Lung microvascular endothelial cell (primary cell): ENCODE data around the gene GPSM3. TPM values are rescaled to one million over a fixed set of nuclear protein-coding genes. Genes with fewer than 3 reads are reported as not detected.
A peak's percentile ranks its signal among the peaks of the same experiment; 100 is the strongest.

Experiments
- DNase-seq, 2 donors: peaks; one replicate each; pipeline versions ENCODE4 v3.0.0 to v3.0.0-alpha.2; 2010; ENCODE audit warnings: low read depth in 2 of 2
- total RNA-seq: library from RNA; depleted of rRNA; stranded (reverse); fragments of >200 nt; gene quantifications from 2 replicates; pipeline ENCODE4 v1.2.1, GENCODE V29; 2014

Gene GPSM3
- total RNA-seq, 1 donor from 2014 or later: 6.2 TPM

DNA sequence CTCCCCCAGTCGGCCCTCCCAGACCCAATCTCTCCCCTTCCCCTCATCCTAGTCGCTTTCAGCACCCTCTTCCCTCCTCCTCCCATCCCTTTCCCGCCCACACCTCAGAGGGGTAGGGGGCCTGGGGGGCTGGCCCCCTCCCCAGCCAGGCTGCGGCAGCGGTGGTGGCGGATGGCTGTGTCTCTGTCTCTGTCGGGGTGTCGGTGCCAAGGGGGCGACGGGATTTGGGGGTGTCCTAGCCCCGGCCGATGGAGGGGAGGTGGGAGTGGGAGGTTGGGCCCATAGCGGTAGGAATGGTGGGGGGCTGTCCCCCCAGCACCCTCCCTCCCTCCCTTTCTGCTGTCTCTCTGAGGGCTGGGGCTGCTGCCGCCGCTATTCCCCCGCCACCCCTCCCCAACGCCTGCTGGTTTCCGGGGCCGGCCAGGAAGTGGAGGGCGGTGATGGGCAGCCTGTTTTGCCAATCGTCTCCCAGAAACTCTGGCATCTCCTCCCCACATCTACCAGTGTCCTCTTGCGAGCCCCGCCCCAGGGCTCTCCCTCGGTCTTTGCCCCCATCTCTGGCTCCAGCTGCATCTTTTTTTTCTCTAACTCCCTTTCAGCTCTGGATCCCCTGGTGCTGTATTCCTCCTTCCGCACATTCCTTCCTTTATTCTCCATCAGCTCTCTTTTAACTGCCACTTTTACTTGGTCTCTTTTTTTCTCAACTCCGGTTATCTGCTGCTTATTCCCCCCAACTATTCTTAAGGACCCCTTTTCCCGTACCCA, 16.6 kb downstream of the GPSM3 start, which contains the start of gene AGPAT1:
Gene AGPAT1 (minus strand): TSS at position 374 of the 765 bp plus-strand sequence. CDS start 4,588 bp downstream, outside the sequence.
- DNase-seq: peak; percentile 97 to 98

DNA sequence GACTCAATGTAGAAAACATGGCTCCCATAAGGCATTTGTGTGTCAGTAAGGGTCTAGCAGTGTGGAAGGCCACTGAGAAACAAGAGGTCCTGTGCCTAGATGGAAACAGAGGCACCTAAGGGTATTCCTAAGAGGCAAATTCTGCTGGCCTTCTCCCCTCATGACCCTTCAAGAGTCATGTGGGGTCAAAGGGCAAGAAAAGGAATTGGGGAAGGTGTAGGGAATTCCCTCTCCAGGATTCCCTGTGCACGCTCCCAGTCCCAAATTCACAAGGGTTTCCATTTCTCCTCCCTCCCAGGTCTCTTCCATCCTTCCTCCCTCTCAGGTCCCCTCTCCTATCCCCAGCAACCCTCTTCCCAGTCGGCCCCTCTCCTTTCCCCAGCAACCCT, 17.1 kb downstream of the GPSM3 start:
- no peak for DNase-seq

DNA sequence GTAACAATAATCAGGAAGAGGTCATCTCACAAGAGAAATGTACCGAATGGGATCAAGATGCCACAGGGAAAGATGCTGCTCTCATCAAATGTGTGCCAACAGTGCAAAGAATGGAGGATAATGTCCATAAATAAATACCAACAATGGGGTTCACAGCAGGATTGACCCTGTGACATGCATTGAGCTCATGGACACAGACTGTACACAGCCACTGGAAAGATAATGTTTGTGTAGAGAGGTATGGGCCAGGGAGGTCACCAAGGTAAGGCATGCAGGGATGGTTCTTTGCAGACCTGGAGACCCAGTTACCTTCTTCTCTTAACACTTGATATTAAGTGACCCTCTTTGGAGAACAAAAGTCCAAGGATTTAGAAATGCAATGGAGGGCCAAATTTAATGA, 18.0 kb downstream of the GPSM3 start:
- no peak for DNase-seq

DNA sequence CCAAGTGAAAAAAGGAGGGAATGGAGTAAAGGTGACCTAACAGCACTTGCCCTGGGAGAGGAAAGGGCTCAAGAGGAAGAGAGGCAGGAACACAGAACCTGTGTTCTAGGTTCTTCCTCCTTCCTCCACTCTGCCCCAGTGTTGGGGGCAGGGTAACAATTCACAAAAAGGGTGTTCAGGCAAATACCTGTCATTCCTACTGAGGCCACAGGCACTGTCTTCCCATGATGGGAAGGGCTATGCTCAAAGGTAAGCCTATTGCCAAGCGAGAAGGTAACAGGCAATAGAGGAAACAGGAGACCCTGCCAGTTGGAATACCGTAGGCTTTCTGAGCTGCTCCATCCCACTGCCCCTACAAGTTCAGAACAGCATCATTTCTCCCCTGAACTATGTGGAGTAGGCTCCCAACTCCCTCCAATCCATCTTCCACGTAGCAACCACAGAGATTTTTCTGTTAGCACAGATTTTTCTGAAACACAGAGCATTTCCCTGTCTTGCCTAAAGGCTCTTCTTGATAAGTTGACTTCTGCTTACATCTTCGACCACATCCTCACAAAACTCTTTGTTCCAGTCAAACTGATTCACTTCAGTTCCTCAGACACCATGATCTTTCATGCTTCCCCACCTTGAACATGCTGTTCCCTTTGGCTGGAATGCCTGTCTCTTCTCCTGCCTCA, 19.3 kb downstream of the GPSM3 start:
- DNase-seq: no peak

DNA sequence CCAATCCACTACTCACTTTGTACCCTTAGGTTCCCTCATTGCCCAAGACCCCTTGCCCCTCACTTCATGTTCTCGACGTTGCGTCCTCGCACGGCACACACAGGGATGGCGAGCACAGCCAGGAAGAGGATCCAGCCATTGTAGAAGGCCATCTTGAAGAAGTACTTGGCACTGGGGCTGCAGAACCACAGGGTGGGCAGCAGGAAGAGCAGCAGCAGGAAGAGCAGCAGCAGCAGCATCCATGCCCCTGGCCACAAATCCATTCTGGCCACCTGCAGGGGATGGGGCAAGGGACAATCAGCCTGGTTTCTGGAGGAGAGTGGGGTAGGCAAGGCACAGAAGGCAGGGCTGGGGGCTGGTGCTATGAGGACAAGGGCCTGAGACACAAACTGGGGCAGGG, 21.2 kb downstream of the GPSM3 start:
- no peak for DNase-seq

DNA sequence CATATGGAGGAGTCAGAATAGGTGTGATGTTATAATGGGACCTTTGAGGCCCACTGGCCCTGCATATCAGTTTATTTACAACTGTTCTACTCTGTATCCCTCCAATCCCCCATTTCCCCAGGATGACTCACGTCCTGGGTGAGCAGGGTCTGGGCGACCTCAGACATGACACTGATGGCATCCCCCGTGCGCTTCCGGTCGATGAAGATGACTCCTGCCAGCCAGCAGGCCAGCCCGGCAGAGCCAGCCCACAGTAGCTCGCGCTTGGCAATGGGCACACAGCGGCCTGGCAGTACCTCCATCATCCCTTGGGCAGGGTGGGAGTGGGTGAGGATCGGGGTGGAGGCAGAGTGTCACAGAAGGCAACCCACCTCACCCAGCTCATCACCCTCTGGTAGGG, 22.1 kb downstream of the GPSM3 start:
- DNase-seq: no peak

DNA sequence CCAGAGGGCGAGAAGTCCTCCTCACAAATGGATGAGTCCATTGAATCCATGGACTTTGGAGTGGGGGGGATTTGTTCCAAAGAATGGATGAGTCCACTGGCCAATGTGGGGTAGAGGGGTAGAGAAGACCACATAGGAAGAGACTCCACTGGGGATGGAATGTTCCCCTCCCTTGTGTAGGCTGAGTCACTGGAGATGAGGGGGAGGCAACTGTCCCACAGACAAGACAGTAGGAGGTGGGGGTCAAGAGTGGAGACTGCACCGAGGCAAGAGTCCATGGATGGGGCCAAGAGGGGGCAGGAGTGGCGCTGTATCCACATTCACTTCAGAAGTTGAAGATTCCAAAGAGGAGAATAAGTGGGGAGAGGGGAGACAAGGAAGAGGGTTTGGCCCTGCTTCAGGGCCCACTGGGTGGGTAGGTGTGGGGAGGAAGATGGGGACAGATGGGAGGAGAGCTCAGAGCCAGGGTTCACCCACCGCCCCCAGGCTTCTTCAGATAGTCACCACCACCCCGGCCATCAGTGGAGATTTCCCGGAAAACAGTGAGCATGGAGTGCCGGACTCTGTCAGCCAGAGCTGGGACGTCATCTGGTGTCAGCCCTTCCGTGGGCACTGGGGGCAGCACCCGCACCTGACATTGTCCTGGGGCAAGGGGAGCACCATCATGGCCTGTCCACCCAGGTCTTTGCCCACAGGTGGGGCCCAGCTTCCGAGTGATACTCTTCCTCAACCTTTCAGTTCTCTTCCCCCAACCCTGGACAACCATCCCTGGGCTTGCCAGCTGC, 23.4 kb downstream of the GPSM3 start:
- no peak for DNase-seq

DNA sequence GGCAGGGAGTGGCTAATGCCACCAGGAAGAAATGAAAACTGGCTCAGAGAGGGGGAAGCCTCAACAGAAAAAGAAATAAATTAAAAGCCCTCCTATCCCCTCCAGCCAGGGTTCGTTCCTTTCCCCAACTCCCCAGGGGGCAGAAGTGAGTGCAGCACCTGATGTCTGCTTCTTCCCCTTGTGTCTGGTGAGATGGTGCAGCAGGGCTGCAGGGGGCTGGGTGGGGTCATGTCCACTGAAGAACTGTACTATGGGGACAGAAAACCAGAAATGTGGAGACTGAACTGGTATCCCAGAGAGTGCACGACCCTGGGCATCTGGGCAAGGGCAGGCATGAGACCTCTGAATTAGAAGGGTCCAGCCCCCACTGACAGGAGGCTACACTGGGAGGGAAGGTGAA, 24.1 kb downstream of the GPSM3 start:
- no peak for DNase-seq

DNA sequence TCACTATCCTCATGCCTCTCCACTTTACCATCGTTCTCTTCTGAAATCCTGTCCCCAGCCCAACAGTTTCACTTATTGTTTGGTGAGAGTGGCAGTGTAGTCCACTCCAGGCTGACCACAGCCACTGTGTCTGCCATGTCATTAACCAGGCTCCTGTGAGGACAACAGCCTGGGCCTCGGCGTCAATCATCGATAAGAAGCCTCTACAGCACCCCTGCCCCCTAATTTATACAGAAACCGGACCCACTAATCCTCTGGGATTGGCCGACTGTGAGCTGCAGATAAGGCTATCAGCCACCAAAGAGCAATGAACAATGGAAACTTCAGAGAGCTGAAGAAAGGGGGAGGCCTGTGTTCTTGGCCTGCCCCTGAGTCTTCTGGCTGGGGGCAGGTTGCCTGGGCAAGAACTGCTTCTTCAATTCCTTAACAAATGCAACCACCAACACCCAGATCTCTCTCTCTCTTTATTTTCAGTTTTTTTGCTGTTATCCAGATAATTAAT, 24.6 kb downstream of the GPSM3 start:
- DNase-seq: no peak

DNA sequence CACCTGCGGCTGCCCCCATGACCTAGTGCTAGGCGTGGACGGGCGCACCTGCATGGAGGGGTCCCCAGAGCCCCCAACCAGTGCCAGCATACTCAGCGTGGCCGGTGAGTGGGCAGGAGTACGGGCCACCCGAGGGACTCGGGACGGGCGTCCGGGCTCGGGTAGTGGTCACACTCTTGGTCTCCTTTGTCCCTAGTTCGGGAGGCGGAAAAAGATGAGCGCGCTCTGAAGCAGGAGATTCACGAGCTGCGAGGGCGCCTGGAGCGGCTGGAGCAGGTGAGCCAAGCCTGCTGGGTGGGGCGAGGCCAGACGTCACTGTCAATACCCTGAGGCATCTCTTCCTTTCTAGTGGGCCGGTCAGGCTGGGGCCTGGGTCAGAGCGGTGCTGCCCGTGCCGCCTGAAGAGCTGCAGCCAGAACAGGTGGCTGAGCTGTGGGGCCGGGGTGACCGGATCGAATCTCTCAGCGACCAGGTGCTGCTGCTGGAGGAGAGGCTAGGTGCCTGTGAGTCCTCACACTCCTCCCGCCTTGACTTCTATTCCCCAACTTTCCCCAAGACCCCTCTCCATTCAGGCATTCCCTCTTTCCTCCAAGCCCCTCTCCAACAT, 25.2 kb downstream of the GPSM3 start:
- DNase-seq: no peak

DNA sequence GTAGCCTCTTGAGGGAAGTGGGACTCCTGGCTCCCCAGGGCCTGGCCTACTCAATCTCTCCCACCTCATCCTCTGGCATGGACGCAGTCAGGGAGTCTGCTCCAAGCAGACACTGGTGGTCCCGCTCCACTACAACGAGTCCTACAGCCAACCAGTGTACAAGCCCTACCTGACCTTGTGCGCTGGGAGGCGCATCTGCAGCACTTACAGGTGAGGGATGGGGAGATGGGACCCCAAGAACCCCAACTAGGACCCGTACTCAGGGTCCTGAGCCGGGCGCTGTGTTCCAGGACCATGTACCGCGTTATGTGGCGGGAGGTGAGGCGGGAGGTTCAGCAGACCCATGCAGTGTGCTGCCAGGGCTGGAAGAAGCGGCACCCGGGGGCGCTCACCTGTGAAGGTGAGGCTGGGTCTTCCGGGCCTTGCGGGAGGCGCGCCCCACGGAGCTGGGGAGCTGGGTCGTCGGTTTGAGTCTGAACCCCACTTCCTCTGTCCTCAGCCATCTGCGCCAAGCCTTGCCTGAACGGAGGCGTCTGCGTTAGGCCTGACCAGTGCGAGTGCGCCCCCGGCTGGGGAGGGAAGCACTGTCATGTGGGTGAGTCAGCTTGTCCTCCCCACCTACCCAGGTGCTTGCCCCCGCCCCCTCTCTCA, 25.9 kb downstream of the GPSM3 start:
- no peak for DNase-seq

DNA sequence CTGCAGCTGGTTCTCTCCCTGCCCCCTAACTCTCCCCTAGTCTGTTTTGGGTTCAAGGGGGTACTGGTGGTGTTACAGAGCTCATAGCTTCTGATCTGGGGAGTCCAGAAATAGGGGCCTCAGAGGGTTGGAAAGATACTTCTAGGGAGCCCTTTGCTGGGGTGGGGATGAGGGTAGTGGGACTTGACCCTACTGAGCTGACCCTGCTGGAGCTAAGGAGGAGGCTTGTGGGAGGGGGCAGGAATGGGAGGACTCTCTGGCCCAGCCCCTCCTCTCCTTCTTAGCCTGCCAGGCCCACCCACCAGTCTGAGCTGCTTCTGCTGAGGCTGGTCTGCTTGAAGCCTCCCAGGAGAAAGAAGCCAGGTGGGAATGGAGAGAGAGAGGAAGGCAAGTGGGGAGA, 28.1 kb downstream of the GPSM3 start, which contains the start of gene EGFL8:
Gene EGFL8 (plus strand): TSS at position 301 of the 400 bp plus-strand sequence. CDS start 1,571 bp downstream, outside the sequence.
- no peak for DNase-seq

DNA sequence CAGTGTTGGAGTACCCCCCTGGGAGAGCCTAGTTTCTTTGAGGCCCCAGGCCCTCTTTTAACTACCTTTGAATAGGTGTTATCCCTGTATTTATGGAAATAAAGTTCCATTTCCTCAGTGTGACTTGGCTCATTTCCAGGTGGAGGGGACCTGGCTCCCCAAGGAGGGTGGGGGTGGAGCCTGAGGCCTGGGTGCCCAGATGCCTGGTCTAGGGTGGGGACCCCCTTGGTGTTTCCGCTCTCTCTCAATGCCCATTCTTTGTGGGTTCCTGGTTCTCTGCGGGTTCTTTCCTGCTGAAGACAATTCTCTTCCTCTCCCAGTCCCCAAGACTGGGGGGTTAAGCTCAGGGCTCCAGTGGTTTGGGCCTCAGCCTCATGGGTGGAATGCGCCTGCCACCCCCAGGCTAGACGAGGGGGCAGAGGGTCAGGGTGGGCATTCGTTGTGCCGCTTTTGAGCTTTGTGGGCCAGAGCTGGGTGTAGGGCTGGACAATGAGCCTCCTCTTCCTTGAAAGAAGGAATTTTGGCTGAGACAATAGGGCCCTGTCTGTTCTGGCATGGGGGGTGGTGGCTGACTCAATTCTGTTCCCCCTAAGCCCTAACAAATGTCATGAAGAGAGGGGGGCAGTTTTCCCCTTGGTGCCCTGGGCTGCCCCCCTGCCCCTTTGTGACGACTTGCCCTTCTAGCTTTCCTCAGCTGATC, 28.7 kb downstream of the GPSM3 start:
- no peak for DNase-seq

DNA sequence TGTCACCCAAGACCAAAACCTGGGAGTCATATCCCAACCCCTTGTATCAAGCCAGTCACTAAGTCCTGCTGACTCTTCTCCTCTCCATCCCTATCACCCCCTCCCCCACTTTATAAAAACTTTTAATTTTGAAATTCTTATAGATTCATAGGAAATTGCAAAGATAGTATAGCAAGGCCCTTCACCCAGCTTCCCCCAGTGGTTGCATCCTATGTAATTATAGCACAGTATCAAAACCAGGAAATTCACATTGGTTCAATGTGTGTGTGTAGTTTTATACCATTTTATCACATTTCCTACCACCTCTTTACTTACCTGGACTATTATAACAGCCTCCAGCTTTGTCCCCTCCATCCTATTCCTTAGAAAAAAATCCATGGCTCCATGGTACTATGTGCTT, 34.4 kb downstream of the GPSM3 start:
- DNase-seq: no peak

DNA sequence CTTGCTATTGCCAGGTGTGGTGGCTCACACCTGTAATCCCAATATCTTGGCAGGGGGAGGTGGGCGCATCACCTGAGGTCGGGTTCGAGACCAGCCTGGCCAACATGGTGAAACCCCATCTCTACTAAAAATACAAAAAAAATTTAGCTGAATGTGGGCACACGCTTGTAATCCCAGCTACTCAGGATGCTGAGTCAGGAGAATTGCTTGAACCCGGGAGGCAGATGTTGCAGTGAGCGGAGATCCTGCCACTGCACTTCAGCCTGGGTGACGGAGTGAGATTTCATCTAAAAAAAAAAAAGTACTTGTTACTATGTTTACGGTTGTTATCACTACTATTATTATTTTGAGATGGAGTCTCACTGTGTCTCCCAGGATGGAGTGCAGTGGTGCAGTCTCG, 35.6 kb downstream of the GPSM3 start:
- DNase-seq: no peak

DNA sequence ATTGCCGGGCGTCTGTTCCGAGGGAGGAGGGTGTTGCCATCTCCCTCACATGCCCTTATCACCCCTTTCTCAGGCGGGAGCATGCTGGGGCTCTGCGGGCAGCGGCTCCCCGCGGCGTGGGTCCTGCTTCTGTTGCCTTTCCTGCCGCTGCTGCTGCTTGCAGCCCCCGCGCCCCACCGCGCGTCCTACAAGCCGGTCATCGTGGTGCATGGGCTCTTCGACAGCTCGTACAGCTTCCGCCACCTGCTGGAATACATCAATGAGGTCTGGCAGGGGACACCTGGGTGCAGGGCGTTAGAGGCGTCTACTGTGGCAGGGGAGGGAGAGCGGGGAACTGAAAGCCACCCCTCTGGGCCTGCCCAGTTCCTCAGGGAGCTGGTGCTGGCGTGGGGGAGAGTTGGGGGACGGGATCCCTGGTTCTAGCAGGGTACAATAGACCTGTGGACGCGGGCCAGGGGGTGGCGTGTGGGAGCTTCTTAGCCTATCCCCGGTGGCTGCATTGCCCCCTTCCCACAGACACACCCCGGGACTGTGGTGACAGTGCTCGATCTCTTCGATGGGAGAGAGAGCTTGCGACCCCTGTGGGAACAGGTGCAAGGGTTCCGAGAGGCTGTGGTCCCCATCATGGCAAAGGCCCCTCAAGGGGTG, 37.8 kb downstream of the GPSM3 start:
- peak; percentile 71 to 89 for DNase-seq

DNA sequence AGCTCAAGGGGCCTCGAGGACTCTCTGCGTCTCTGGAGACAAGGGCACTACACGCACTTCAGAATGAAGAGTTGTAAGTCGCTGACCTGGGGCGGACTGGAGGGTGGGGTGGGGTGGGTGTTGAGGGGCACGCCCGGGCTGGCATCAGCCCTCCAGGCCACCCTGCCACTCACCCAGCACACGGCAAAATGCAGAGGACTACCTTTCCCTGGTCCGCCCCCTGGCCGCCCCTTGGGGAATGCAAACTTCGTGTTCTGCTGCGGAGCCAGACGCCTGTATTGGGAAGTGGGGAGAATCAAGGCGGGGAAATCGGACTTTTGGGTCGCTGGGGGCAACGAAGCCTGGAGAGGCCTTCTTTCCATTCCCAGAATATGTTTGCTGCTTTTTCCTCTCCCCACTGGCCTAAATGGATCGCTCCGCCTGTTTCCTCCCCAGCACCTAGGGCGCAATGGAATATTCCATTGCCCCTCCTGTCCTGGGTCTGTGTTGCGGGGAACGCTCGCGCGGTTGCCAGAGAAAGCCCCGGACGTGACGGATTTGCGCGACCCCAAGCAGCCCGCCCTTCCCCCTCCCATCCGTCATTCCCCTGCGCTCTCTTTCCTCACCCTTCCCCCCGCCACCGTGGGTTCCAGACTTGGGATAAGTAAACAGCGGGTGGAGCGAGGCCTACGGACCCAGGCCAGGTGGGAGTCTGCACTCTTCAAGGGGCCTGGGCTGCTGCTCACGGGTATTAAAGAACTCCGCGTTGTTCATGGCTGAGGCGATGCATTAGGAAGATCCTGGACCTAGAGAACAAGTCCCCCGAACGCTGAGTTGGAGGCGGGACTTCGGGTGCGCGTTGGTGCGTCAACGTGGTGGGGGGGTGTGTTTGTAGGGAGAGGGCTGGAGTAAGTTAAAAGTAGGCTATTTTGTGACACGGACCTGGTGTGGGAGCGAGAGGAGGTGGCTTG, 38.6 kb downstream of the GPSM3 start, which contains the start of gene PPT2:
Gene PPT2 (plus strand): TSS at position 578 of the 950 bp plus-strand sequence. CDS start 454 bp downstream, outside the sequence.
- DNase-seq: peak; percentile 94 to 98

DNA sequence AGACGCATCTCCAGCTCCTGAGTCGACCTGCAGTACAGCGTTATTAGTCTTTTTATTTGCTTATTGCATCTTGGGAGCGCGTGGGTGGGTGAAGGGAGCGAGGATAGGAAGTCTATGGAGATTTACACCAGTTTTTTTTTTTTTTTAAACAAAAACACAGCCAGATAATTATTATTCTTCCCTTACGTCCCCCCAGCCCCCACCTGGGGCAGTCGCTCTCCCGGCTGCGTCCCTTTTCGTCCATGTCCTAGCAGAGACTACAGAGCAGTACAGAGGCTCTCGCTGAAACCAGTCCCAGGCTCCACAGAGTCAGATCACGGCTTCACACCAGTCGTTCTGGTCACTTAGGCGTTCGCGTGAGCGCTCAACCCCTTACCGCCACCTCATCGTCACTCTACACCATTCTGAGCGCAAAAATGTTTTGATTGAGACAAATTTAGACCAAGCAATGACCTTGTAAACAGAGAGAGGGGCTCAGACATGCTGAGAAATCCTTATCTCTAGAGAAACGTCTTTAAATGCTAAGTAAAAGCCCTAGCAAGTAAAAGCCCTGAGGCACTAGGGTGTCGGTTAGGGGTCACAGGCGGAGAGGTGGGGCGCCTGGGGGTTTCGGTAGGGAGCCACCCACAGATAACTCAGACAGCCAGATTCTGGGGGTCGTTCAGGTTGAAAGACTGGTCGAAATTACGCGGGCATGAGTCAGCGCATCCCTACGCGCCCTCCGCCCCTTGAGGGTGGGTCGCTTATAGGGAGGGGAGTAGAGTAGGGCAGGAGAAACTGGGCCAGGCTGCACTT, 39.5 kb downstream of the GPSM3 start:
- peak in 1 of 2 donors; percentile 57 for DNase-seq
